Progenitor cell of endocrine pancreas (in vitro differentiated cells): ENCODE measurements around the gene PPIL6. TPM values are rescaled to one million over a fixed set of nuclear protein-coding genes. Genes with fewer than 3 reads are reported as not detected.

Experiments
- DNase-seq: peaks from one replicate; pipeline ENCODE4 v3.0.0; 2021; ENCODE audit warnings: low spot score; ENCODE audit not compliant: unreplicated experiment
- H3K27ac Mint-ChIP-seq: 2 replicates; pipeline ENCODE4 v1.8.0; 2021; ENCODE audit warnings: mild to moderate bottlenecking, moderate library complexity, mixed read lengths
- H3K27me3 Mint-ChIP-seq: 2 replicates; pipeline ENCODE4 v1.8.0; 2021; ENCODE audit warnings: mixed read lengths
- H3K36me3 Mint-ChIP-seq: 2 replicates; pipeline ENCODE4 v1.8.0; 2022; ENCODE audit warnings: mixed read lengths; ENCODE audit not compliant: insufficient read depth
- H3K4me1 Mint-ChIP-seq: 2 replicates; pipeline ENCODE4 v1.8.0; 2021; ENCODE audit warnings: low read depth, mixed read lengths
- H3K4me3 Mint-ChIP-seq: 2 replicates; pipeline ENCODE4 v1.8.0; 2021; ENCODE audit warnings: low read depth, mild to moderate bottlenecking, moderate library complexity, mixed read lengths
- H3K9me3 Mint-ChIP-seq: 2 replicates; pipeline ENCODE4 v1.8.0; 2021; ENCODE audit warnings: low read depth, mixed read lengths
- total RNA-seq: library from RNA; stranded (reverse); gene quantifications from 2 replicates; pipeline ENCODE4 v1.2.1, GENCODE V29; 2021
- TF ChIP-seq, protein P1 (sequence below): fragments of 200-600 bp; sonication (generic); IDR thresholded peaks from one replicate; pipeline ENCODE4 v1.5.0; 2021; ENCODE audit warnings: antibody characterized with exemption, mild to moderate bottlenecking; ENCODE audit not compliant: unreplicated experiment

The PPIL6 gene
- total RNA-seq, 1 donor from 2014 or later = 7.9 TPM

DNA sequence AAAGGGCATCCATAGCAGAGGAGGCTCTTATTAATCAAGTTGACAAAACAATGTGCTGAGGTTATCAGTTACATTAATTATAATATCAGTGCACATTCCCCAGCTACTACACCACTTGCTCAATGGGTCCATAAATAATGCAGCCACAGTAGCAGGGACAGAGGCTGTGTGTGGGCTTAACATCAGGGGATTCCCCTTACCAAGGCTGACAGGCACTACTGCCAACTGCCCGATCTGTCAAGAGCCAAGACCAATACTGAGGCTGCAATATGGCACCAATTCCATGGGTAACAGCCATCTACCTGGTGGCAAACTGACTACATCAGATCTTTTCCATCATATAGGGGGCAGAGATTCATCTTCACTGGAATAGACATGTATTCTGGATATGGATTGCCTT is 80.1 kb downstream of the PPIL6 start:
- Mint-ChIP-seq H3K27ac (no peak overlapping the region), H3K4me3 (no peak overlapping the region), H3K9me3 (peaks cover 5% of the 10 kb centered on the region), H3K27me3 (no peaks in the 10 kb centered on the region), H3K4me1 (no peaks in the 10 kb centered on the region), H3K36me3 (peaks cover 75% of the 10 kb centered on the region)
- TF ChIP-seq, protein P1, sequence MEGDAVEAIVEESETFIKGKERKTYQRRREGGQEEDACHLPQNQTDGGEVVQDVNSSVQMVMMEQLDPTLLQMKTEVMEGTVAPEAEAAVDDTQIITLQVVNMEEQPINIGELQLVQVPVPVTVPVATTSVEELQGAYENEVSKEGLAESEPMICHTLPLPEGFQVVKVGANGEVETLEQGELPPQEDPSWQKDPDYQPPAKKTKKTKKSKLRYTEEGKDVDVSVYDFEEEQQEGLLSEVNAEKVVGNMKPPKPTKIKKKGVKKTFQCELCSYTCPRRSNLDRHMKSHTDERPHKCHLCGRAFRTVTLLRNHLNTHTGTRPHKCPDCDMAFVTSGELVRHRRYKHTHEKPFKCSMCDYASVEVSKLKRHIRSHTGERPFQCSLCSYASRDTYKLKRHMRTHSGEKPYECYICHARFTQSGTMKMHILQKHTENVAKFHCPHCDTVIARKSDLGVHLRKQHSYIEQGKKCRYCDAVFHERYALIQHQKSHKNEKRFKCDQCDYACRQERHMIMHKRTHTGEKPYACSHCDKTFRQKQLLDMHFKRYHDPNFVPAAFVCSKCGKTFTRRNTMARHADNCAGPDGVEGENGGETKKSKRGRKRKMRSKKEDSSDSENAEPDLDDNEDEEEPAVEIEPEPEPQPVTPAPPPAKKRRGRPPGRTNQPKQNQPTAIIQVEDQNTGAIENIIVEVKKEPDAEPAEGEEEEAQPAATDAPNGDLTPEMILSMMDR = no peak
- DNase-seq = no peak

DNA sequence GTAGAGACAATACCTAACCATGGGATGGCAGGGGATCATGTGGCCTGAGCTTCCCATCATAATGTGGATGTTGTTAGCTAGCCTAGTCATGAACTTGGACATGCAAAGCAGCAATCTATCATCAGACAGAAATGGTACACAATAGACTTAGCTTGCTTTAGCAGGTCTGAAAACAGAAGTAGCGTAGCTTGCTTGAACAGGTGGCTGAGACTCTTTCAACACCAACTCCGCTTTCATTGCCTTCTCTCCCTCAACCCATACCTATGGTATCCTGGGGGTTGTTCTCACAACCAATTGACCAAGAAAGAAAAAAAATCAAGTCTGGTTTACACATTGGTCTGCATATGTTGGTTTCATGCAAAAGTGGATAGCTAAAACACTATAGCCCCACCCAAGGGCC is 81.2 kb downstream of the PPIL6 start:
- no peak for DNase-seq
- Mint-ChIP-seq H3K4me3 (no peak overlapping the region), H3K36me3 (peaks cover 68% of the 10 kb centered on the region), H3K27me3 (no peaks in the 10 kb centered on the region), H3K27ac (no peak overlapping the region), H3K9me3 (peaks cover 5% of the 10 kb centered on the region), H3K4me1 (no peaks in the 10 kb centered on the region)
- TF ChIP-seq, protein P1 = no peak

DNA sequence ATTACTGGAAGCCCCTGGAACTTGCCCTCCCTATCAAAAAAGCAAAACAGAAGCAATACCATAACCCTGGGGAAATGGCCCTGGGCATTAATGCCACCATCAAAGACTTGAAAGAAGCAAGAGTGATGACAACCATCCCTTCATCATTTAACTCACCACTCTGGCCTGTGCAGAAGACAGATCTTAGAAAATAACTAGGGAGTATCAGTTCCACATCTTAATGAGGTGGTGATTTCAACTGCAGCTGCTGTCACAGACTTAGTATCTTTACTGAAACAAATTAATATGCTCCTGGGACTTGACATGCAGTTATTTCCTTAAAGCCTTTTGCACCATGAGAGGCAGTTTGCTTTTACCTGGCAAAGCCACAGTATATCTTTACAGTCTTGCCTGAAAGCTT is 82.2 kb downstream of the PPIL6 start:
- Mint-ChIP-seq H3K4me1 (no peaks in the 10 kb centered on the region), H3K4me3 (no peak overlapping the region), H3K9me3 (peaks cover 5% of the 10 kb centered on the region), H3K27me3 (no peaks in the 10 kb centered on the region), H3K27ac (no peak overlapping the region), H3K36me3 (peaks cover 63% of the 10 kb centered on the region)
- DNase-seq = no peak
- TF ChIP-seq, protein P1 = no peak

DNA sequence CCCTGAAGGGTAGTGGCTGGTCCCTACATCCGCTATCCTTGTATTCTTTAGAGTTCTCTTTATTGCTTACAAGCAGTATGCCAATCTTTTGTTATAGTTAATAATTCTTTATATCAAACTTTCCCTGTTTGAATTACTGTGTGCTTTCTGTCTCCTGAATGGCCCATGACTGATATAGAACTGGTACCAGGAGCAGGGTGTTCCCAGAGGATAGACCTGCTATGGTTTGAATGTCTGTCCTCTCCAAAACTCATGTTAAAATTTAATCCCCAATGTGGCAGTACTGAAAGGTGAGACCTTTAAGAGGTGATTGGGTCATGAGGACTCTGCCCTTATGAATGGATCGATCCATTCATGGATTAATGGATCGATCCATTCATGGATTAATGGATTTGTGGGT is 84.2 kb downstream of the PPIL6 start:
- TF ChIP-seq, protein P1 = no peak
- no peaks in the 10 kb centered on the region for H3K27me3 Mint-ChIP-seq
- H3K4me3 Mint-ChIP-seq = no peak overlapping the region
- H3K27ac Mint-ChIP-seq = no peak overlapping the region
- peaks cover 2% of the 10 kb centered on the region for H3K9me3 Mint-ChIP-seq
- DNase-seq = no peak
- H3K4me1 Mint-ChIP-seq = no peaks in the 10 kb centered on the region
- H3K36me3 Mint-ChIP-seq = peaks cover 53% of the 10 kb centered on the region

DNA sequence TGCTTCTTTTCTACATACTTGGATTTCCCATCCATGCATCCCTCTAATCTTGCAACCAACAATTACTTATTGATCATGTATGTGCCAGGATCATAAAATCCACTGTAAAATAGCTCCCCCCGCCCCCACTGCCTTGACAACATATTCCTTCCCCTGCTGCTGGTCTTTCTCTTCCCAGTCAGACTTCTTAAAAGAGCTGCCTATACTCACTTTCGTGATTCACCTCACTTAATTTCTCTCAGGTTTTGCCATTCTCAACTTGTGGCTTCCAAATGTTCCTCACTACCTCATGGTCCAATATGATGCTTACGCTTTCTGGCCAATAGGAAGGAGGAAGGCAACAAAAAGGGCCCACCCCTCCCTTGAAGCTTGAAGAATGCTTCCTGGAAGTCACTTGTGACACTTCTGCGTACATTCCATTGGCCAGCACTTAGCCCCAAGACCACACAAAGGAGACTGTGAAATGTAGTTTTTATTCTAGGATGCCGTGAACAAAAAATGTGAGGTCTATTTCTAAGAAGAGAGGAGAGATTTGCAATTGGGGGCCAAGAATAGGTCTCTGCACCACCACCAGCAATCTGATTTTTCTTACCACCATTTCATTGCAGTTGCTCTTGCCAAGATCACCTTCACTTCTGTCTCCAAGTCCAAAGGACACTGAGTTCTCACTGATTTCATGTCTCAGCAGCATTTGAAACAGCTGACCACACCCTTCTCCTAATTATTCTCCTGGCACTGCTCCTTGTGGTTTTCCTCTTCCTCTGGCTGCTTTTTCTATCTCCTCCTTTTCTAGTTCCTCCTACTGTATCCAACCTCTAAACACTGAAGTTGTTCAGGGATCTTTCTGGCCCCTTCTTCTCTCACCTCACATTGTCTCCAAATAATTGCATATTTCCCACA is 88.9 kb downstream of the PPIL6 start:
- H3K4me1 Mint-ChIP-seq = peaks cover 1% of the 10 kb centered on the region
- H3K4me3 Mint-ChIP-seq = no peak overlapping the region
- no peaks in the 10 kb centered on the region for H3K9me3 Mint-ChIP-seq
- H3K27ac Mint-ChIP-seq = peak overlapping the region; percentile 3
- no peak for DNase-seq
- peaks cover 15% of the 10 kb centered on the region for H3K36me3 Mint-ChIP-seq
- H3K27me3 Mint-ChIP-seq = no peaks in the 10 kb centered on the region
- TF ChIP-seq, protein P1 = no peak
